WTC11 (cell line): Measurements from ENCODE around the gene OR4D2. TPM values are rescaled to one million over a fixed set of nuclear protein-coding genes. Genes with fewer than 3 reads are reported as not detected.

Source experiments
- ATAC-seq: fragments of 200-7000 bp; cut with Tn5 transposase; 2 replicates; pipeline ENCODE4 v1.10.0; 2021; ENCODE audit warnings: mild to moderate bottlenecking, moderate library complexity
- CTCF ChIA-PET: fragments of 300-600 bp; sonication (Branson Sonifier 250); formaldehyde crosslinking; loops from one replicate; lab custom pipeline; 2021; ENCODE audit warnings: antibody characterized with exemption; lab: Charles Lee
- POLR2A ChIA-PET: fragments of 350-600 bp; sonication (Branson Sonifier 250); formaldehyde crosslinking; loops from one replicate; lab custom pipeline; 2021; ENCODE audit warnings: antibody characterized with exemption; lab: Charles Lee
- DNase-seq: peaks from one replicate; pipeline ENCODE4 v3.0.0; 2021; ENCODE audit warnings: low spot score
- H3K27ac Mint-ChIP-seq: 2 replicates; pipeline ENCODE4 v1.8.0; 2021; ENCODE audit warnings: mixed read lengths
- H3K27me3 Mint-ChIP-seq: 2 replicates; pipeline ENCODE4 v1.8.0; 2021; ENCODE audit warnings: low read depth, mild to moderate bottlenecking, moderate library complexity, mixed read lengths
- H3K36me3 Mint-ChIP-seq: 2 replicates; pipeline ENCODE4 v1.8.0; 2021; ENCODE audit warnings: mixed read lengths
- H3K4me1 Mint-ChIP-seq: 2 replicates; pipeline ENCODE4 v1.8.0; 2022; ENCODE audit warnings: mixed read lengths
- H3K4me3 Mint-ChIP-seq: 2 replicates; pipeline ENCODE4 v1.8.0; 2021; ENCODE audit warnings: mild to moderate bottlenecking, moderate library complexity, mixed read lengths
- H3K9me3 Mint-ChIP-seq: 2 replicates; pipeline ENCODE4 v1.8.0; 2021; ENCODE audit warnings: mixed read lengths
- ATF1 ChIP-seq: sonication (generic); formaldehyde crosslinking; IDR thresholded peaks from 2 replicates; pipeline ENCODE4 v1.8.1; 2023; ENCODE audit warnings: mild to moderate bottlenecking, moderate library complexity, missing genetic modification reagents
- CREB1 ChIP-seq: sonication (generic); formaldehyde crosslinking; IDR thresholded peaks from 2 replicates; pipeline ENCODE4 v1.8.0; 2023; ENCODE audit warnings: mild to moderate bottlenecking, missing genetic modification reagents
- ELF4 ChIP-seq: sonication (generic); formaldehyde crosslinking; IDR thresholded peaks from 2 replicates; pipeline ENCODE4 v1.8.1; 2022; ENCODE audit warnings: low read depth, mild to moderate bottlenecking, moderate library complexity, missing genetic modification reagents
- ESRRA ChIP-seq: sonication (generic); formaldehyde crosslinking; IDR thresholded peaks from 2 replicates; pipeline ENCODE4 v1.8.1; 2022; ENCODE audit warnings: mild to moderate bottlenecking, missing genetic modification reagents, borderline replicate concordance
- ETV6 ChIP-seq: sonication (generic); formaldehyde crosslinking; IDR thresholded peaks from 2 replicates; pipeline ENCODE4 v1.8.1; 2022; ENCODE audit warnings: mild to moderate bottlenecking, missing genetic modification reagents
- KAT7 ChIP-seq: sonication (generic); formaldehyde crosslinking; IDR thresholded peaks from 2 replicates; pipeline ENCODE4 v1.8.1; 2023; ENCODE audit warnings: missing genetic modification reagents, mild to moderate bottlenecking, borderline replicate concordance
- NFYB ChIP-seq: sonication (generic); formaldehyde crosslinking; conservative IDR thresholded peaks from 2 replicates; pipeline ENCODE4 v1.8.0; 2022; ENCODE audit warnings: low read depth, missing genetic modification reagents
- TP53 ChIP-seq: sonication (generic); formaldehyde crosslinking; IDR thresholded peaks from 2 replicates; pipeline ENCODE4 v1.8.1; 2023; ENCODE audit warnings: mild to moderate bottlenecking, missing genetic modification reagents
- ZNF121 ChIP-seq: sonication (generic); formaldehyde crosslinking; IDR thresholded peaks from 2 replicates; pipeline ENCODE4 v1.8.0; 2023; ENCODE audit warnings: missing genetic modification reagents
- ZNF138 ChIP-seq: sonication (generic); formaldehyde crosslinking; conservative IDR thresholded peaks from 2 replicates; pipeline ENCODE4 v1.8.1; 2022; ENCODE audit warnings: mild to moderate bottlenecking, moderate library complexity, missing genetic modification reagents
- ZNF416 ChIP-seq: fragments of 250-450 bp; sonication (Bioruptor Pico); IDR thresholded peaks from 2 replicates; pipeline ENCODE4 v1.9.0; 2021; ENCODE audit warnings: mild to moderate bottlenecking, inconsistent platforms
- total RNA-seq: library from RNA; stranded (reverse); gene quantifications from 3 replicates; pipeline ENCODE4 v1.2.3, GENCODE V29; 2021
- TF ChIP-seq, protein P1 (sequence below): sonication (generic); formaldehyde crosslinking; IDR thresholded peaks from 2 replicates; pipeline ENCODE4 v1.8.1; 2023; ENCODE audit warnings: mild to moderate bottlenecking, missing genetic modification reagents, moderate library complexity
- TF ChIP-seq, protein P2 (sequence below): sonication (generic); formaldehyde crosslinking; IDR thresholded peaks from 2 replicates; pipeline ENCODE4 v1.8.0; 2023; ENCODE audit warnings: missing genetic modification reagents, mild to moderate bottlenecking, borderline replicate concordance
- TF ChIP-seq, protein P3 (sequence below): fragments of 250-450 bp; sonication (Bioruptor Pico); IDR thresholded peaks from 2 replicates; pipeline ENCODE4 v1.9.0; 2021; ENCODE audit warnings: mild to moderate bottlenecking
- TF ChIP-seq, protein P4 (sequence below): fragments of 200-600 bp; IDR thresholded peaks from 2 replicates; pipeline ENCODE4 v1.8.0; 2022; ENCODE audit warnings: antibody characterized with exemption
- TF ChIP-seq, protein P5 (sequence below): sonication (generic); formaldehyde crosslinking; conservative IDR thresholded peaks from 2 replicates; pipeline ENCODE4 v1.8.1; 2022; ENCODE audit warnings: mild to moderate bottlenecking, missing genetic modification reagents
- TF ChIP-seq, protein P6 (sequence below): sonication (generic); formaldehyde crosslinking; IDR thresholded peaks from 2 replicates; pipeline ENCODE4 v1.8.1; 2022; ENCODE audit warnings: mild to moderate bottlenecking, moderate library complexity, missing genetic modification reagents
- TF ChIP-seq, protein P7 (sequence below): sonication (generic); formaldehyde crosslinking; IDR thresholded peaks from 2 replicates; pipeline ENCODE4 v1.8.1; 2023; ENCODE audit warnings: mild to moderate bottlenecking, moderate library complexity, missing genetic modification reagents

The OR4D2 gene
- total RNA-seq, 1 experiment from 2014 or later, result not detected

DNA sequence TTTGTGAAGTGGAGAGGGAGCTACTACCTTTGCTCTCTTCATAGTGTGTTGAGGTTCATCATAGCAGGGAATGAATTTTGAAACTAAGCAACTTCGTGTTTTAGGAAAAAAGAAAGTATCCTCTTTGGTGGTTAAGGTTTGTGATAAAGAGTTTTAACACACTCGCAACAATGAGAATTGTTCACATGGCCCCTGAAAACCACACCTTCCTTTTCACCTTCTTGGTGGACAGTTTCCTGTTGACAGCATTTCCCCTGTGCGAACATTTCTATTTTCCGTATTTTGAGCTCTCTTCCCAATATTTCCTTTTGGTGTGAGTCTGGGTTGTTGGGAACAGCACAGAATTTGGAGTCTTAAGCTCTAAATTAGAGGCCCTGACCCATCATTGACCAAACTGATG is 3.8 kb downstream of the OR4D2 start:
- H3K27ac Mint-ChIP-seq, result no peak overlapping the region
- POLR2A ChIA-PET, result interaction anchor here (1.0 kb wide), 1 partner anchor 163 kb away, joined by 3 read pairs; no protein-coding TSS in a partner anchor
- CTCF ChIA-PET, result interaction anchor here (0.9 to 1.7 kb wide), 3 partner anchors 11 to 48 kb away, joined by 3 to 6 read pairs (median 4); no protein-coding TSS in a partner anchor
- peaks cover 39% of the 10 kb centered on the region for H3K27me3 Mint-ChIP-seq
- no peak overlapping the region for H3K4me3 Mint-ChIP-seq
- no peak for TF ChIP-seq ATF1 (CRISPR knock-in tag)
- TF ChIP-seq, protein P1, sequence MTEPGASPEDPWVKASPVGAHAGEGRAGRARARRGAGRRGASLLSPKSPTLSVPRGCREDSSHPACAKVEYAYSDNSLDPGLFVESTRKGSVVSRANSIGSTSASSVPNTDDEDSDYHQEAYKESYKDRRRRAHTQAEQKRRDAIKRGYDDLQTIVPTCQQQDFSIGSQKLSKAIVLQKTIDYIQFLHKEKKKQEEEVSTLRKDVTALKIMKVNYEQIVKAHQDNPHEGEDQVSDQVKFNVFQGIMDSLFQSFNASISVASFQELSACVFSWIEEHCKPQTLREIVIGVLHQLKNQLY (CRISPR knock-in tag), result no peak
- no peak for TF ChIP-seq ESRRA (CRISPR knock-in tag)
- TF ChIP-seq KAT7 (CRISPR knock-in tag), result no peak
- TF ChIP-seq, protein P2, sequence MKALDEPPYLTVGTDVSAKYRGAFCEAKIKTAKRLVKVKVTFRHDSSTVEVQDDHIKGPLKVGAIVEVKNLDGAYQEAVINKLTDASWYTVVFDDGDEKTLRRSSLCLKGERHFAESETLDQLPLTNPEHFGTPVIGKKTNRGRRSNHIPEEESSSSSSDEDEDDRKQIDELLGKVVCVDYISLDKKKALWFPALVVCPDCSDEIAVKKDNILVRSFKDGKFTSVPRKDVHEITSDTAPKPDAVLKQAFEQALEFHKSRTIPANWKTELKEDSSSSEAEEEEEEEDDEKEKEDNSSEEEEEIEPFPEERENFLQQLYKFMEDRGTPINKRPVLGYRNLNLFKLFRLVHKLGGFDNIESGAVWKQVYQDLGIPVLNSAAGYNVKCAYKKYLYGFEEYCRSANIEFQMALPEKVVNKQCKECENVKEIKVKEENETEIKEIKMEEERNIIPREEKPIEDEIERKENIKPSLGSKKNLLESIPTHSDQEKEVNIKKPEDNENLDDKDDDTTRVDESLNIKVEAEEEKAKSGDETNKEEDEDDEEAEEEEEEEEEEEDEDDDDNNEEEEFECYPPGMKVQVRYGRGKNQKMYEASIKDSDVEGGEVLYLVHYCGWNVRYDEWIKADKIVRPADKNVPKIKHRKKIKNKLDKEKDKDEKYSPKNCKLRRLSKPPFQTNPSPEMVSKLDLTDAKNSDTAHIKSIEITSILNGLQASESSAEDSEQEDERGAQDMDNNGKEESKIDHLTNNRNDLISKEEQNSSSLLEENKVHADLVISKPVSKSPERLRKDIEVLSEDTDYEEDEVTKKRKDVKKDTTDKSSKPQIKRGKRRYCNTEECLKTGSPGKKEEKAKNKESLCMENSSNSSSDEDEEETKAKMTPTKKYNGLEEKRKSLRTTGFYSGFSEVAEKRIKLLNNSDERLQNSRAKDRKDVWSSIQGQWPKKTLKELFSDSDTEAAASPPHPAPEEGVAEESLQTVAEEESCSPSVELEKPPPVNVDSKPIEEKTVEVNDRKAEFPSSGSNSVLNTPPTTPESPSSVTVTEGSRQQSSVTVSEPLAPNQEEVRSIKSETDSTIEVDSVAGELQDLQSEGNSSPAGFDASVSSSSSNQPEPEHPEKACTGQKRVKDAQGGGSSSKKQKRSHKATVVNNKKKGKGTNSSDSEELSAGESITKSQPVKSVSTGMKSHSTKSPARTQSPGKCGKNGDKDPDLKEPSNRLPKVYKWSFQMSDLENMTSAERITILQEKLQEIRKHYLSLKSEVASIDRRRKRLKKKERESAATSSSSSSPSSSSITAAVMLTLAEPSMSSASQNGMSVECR, result no peak
- TF ChIP-seq, protein P3, sequence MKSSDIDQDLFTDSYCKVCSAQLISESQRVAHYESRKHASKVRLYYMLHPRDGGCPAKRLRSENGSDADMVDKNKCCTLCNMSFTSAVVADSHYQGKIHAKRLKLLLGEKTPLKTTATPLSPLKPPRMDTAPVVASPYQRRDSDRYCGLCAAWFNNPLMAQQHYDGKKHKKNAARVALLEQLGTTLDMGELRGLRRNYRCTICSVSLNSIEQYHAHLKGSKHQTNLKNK (CRISPR knock-in tag), result no peak
- H3K36me3 Mint-ChIP-seq, result no peaks in the 10 kb centered on the region
- DNase-seq, result no peak
- no peak for ATAC-seq
- peaks cover 3% of the 10 kb centered on the region; the same call in 1 of the 2 replicates for H3K9me3 Mint-ChIP-seq
- H3K4me1 Mint-ChIP-seq, result no peaks in the 10 kb centered on the region

DNA sequence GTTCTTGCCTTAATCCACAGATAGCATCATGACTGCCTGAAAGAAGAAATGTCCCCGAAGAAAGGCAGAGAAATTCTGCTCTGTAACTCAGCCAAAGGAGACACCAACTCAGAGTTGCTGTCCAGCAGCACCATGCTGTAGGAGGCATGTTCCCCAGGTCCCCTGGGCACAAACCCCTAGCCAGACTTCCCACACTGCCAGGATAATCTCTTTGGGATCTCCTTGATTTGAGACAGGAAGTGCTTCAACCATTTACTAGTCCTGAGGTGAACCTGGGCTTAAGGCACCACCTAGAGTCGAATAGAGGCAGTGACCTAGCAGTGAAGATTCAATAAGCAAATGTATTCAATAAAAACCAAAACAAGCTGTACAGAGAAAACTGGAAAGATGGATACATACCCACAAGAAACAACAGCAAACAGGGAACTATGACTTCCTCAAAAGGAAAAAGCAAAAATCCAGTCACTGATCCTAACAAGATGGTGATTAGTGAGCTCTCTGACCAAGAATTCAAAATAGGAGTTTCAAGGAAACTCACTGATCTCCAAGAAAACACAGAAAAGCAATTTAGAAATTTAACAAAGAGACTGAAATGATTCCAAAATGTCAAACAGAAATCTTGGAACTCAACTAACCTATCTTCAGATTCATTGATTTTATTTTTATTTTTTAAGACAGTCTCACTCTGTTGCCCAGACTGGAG is 5.7 kb downstream of the OR4D2 start:
- ChIA-PET POLR2A (interaction anchor here (0.6 kb wide), 1 partner anchor 176 kb away, joined by 5 read pairs; no protein-coding TSS in a partner anchor), CTCF (interaction anchor here (0.6 to 1.9 kb wide), 20 partner anchors 8 to 360 kb away, joined by 3 to 19 read pairs (median 4); partner anchors contain the start of genes LPO, MRPS23 and RNF43)
- H3K27ac Mint-ChIP-seq, result no peak overlapping the region
- H3K9me3 Mint-ChIP-seq, result peaks cover 3% of the 10 kb centered on the region; the same call in 1 of the 2 replicates
- ATAC-seq (peak; percentile 98), DNase-seq (peak; percentile 46)
- TF ChIP-seq, protein P4, sequence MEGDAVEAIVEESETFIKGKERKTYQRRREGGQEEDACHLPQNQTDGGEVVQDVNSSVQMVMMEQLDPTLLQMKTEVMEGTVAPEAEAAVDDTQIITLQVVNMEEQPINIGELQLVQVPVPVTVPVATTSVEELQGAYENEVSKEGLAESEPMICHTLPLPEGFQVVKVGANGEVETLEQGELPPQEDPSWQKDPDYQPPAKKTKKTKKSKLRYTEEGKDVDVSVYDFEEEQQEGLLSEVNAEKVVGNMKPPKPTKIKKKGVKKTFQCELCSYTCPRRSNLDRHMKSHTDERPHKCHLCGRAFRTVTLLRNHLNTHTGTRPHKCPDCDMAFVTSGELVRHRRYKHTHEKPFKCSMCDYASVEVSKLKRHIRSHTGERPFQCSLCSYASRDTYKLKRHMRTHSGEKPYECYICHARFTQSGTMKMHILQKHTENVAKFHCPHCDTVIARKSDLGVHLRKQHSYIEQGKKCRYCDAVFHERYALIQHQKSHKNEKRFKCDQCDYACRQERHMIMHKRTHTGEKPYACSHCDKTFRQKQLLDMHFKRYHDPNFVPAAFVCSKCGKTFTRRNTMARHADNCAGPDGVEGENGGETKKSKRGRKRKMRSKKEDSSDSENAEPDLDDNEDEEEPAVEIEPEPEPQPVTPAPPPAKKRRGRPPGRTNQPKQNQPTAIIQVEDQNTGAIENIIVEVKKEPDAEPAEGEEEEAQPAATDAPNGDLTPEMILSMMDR, result peak; percentile 40
- TF ChIP-seq ETV6 (CRISPR knock-in tag), result no peak
- no peak overlapping the region for H3K4me3 Mint-ChIP-seq
- no peaks in the 10 kb centered on the region for H3K36me3 Mint-ChIP-seq
- H3K27me3 Mint-ChIP-seq, result peaks cover 27% of the 10 kb centered on the region
- no peaks in the 10 kb centered on the region for H3K4me1 Mint-ChIP-seq

DNA sequence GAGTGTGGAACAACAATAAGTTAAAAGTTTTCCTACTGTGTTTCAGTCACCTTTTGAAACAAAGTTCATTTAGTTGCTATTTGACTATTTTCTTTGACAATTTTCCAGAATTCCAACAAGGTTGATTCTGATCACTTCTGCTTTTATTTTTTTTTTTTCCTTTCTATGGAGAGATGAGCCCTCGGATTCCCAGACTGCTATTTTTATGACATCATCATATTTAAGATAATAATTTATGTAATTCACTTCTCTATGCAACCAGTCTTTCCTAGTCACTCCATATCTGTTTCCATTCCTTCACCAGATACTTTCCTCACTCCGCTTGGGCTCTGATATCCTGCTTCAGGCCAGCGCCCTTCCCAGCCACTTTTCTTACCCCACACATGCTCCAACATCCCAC is 8.1 kb downstream of the OR4D2 start:
- Mint-ChIP-seq H3K9me3 (no peaks in the 10 kb centered on the region), H3K36me3 (no peaks in the 10 kb centered on the region), H3K27ac (no peak overlapping the region), H3K4me1 (no peaks in the 10 kb centered on the region), H3K4me3 (no peak overlapping the region), H3K27me3 (peaks cover 12% of the 10 kb centered on the region)
- POLR2A ChIA-PET, result no interaction called here
- DNase-seq (no peak), ATAC-seq (no peak)
- CTCF ChIA-PET, result no interaction called here
- TF ChIP-seq, protein P5, sequence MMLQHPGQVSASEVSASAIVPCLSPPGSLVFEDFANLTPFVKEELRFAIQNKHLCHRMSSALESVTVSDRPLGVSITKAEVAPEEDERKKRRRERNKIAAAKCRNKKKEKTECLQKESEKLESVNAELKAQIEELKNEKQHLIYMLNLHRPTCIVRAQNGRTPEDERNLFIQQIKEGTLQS (CRISPR knock-in tag), result no peak
- TF ChIP-seq TP53, result no peak
- no peak for TF ChIP-seq CREB1 (CRISPR knock-in tag)
- TF ChIP-seq, protein P4, result no peak
- TF ChIP-seq ZNF121 (CRISPR knock-in tag), result no peak
- TF ChIP-seq ZNF416, result no peak
- no peak for TF ChIP-seq ELF4 (CRISPR knock-in tag)
- TF ChIP-seq, protein P6, sequence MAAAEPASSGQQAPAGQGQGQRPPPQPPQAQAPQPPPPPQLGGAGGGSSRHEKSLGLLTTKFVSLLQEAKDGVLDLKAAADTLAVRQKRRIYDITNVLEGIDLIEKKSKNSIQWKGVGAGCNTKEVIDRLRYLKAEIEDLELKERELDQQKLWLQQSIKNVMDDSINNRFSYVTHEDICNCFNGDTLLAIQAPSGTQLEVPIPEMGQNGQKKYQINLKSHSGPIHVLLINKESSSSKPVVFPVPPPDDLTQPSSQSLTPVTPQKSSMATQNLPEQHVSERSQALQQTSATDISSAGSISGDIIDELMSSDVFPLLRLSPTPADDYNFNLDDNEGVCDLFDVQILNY (CRISPR knock-in tag), result no peak
- no peak for TF ChIP-seq ZNF138 (CRISPR knock-in tag)
- TF ChIP-seq NFYB, result no peak
- TF ChIP-seq, protein P7, sequence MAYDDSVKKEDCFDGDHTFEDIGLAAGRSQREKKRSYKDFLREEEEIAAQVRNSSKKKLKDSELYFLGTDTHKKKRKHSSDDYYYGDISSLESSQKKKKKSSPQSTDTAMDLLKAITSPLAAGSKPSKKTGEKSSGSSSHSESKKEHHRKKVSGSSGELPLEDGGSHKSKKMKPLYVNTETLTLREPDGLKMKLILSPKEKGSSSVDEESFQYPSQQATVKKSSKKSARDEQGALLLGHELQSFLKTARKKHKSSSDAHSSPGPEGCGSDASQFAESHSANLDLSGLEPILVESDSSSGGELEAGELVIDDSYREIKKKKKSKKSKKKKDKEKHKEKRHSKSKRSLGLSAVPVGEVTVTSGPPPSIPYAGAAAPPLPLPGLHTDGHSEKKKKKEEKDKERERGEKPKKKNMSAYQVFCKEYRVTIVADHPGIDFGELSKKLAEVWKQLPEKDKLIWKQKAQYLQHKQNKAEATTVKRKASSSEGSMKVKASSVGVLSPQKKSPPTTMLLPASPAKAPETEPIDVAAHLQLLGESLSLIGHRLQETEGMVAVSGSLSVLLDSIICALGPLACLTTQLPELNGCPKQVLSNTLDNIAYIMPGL (CRISPR knock-in tag), result no peak
